Endothelial cell of umbilical vein (primary cell): ENCODE data around the gene LCMT1.
"Not testable (repeated sequence)": the region's sequence is repeated elsewhere in the genome, so short reads cannot be mapped to it uniquely, and the experiment has no call there.

Experiments used
- EZH2 ChIP-seq: IDR thresholded peaks from 2 replicates; pipeline ENCODE4 v1.6.1; 2012; ENCODE audit warnings: borderline replicate concordance, low read depth, mild to moderate bottlenecking, moderate library complexity, low read length, inconsistent platforms; ENCODE audit not compliant: severe bottlenecking
- JUN ChIP-seq: IDR thresholded peaks from 2 replicates; pipeline ENCODE4 v1.6.1; 2011; ENCODE audit warnings: borderline replicate concordance, low read depth; ENCODE audit not compliant: insufficient read length, insufficient read depth
- MYC ChIP-seq: IDR thresholded peaks from one replicate; pipeline ENCODE4 v1.6.1; 2011; ENCODE audit warnings: mild to moderate bottlenecking, low read depth, low read length
- POLR2A ChIP-seq: IDR thresholded peaks from 2 replicates; pipeline ENCODE4 v1.6.1; 2012; ENCODE audit warnings: low read depth, mild to moderate bottlenecking, control low read depth, low read length
- POLR2AphosphoS5 ChIP-seq: IDR thresholded peaks from 2 replicates; pipeline ENCODE4 v1.6.1; 2012; ENCODE audit warnings: low read depth, mild to moderate bottlenecking, control low read depth, low read length, moderate library complexity; ENCODE audit not compliant: insufficient read depth
- TF ChIP-seq, protein P1 (sequence below), 2 donors: IDR thresholded peaks; 1 replicate in 1 of 2; 2 replicates in 1 of 2; pipeline ENCODE4 v1.5.1; 2011; ENCODE audit warnings: low read length in 2 of 2, mild to moderate bottlenecking in 2 of 2, moderate library complexity in 2 of 2, control low read depth in 1 of 2, inconsistent platforms in 1 of 2, low read depth in 1 of 2; ENCODE audit not compliant: insufficient read depth in 1 of 2; ENCODE audit errors: extremely low read depth in 1 of 2
- TF ChIP-seq, protein P2 (sequence below): IDR thresholded peaks from 2 replicates; pipeline ENCODE4 v1.6.1; 2011; ENCODE audit not compliant: insufficient read depth, insufficient read length

DNA sequence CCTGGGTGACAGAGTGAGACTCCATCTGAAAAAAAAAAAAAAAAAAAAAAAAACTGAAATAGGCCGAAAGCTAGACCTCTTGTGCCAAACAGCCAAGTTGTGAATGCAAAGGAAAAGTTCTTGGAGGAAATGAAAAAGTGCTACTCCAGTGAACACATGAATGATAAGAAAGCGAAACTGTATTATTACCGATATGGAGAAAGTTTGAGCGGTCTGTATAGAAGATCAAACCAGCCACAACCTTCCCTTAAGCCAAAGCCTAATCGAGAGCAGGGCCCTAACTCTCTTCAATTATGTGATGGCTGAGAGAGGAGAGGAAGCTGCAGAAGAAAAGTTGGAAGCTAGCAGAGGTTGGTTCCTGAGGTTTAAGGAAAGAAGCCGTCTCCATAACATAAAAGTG, 69.7 kb downstream of the LCMT1 start:
- TF ChIP-seq, protein P1, sequence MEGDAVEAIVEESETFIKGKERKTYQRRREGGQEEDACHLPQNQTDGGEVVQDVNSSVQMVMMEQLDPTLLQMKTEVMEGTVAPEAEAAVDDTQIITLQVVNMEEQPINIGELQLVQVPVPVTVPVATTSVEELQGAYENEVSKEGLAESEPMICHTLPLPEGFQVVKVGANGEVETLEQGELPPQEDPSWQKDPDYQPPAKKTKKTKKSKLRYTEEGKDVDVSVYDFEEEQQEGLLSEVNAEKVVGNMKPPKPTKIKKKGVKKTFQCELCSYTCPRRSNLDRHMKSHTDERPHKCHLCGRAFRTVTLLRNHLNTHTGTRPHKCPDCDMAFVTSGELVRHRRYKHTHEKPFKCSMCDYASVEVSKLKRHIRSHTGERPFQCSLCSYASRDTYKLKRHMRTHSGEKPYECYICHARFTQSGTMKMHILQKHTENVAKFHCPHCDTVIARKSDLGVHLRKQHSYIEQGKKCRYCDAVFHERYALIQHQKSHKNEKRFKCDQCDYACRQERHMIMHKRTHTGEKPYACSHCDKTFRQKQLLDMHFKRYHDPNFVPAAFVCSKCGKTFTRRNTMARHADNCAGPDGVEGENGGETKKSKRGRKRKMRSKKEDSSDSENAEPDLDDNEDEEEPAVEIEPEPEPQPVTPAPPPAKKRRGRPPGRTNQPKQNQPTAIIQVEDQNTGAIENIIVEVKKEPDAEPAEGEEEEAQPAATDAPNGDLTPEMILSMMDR (IDR thresholded peaks at IDR 0.05; ENCODE audit: extremely low read depth in 1 of 2, insufficient read depth in 1 of 2, low read depth in 1 of 2, low read length in 2 of 2), result not testable (repeated sequence)
- TF ChIP-seq EZH2, POLR2AphosphoS5, POLR2A, JUN, MYC: not testable (repeated sequence)
- TF ChIP-seq, protein P2, sequence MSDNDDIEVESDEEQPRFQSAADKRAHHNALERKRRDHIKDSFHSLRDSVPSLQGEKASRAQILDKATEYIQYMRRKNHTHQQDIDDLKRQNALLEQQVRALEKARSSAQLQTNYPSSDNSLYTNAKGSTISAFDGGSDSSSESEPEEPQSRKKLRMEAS, result not testable (repeated sequence)
